Middle frontal gyrus (tissue), 1 donor: Measurements from ENCODE around the gene BCKDHB.

Experiments used
- DNase-seq: peaks from one replicate; pipeline ENCODE4 v3.0.0-alpha.2; 2015; ENCODE audit warnings: low spot score; ENCODE audit errors: extremely low spot score

Gene BCKDHB

DNA sequence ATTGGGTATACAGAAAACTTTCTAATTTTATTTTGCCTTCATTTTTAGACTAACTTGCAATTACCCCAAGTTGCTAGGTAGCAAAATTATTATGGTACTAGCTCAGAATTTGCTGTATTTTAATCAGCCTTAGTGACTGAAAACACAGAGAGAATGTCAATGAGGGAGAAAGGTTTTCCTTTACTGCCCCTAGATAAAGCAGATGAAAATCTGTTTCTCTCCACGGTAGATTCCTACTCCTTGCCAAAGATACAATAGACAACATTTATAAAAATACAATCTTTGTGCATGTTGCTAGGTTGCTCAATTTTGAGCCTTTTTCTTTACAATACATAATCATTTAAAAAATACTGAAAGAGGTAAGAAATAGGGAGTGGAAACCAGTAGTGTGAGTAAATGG, 222.2 kb downstream of the BCKDHB start:
- DNase-seq = no peak

DNA sequence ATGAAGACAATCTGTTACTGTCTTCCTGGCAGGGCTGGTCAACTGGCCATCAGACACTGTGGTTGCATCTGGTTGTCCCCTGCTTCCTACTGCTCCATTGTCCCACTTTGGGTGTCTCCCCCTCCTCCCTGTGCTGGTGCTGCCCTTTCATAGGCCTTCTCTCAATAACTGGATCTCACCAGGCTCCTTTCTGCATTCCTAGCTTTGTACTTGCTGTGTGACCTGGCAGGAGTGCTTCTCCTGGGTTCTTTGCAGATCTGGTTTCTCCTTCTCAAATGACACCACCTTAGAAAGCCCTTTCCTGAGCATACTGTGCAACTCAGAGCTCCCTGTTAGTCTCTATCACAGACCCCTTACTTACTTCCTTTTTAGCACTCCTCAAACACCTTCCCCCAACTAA, 223.0 kb downstream of the BCKDHB start:
- DNase-seq = no peak

DNA sequence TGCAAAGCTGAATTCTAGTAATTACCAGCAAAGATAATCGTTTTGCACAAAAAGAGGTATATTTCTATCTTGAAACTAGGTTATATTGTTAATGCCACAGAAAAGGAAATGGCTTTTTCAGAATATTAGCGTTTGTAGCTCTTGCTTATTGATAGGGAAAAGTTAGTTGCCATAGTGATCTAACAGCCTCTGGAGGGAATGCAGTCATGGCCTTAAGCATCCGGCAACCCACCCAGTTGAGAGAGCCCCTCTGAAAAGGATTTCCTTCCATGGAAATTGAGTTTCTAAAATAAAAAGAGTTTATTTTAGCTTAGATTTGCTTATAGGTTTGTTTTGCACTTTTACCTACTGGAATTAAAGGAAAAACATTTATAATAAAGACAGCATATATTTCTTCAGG, 224.5 kb downstream of the BCKDHB start:
- DNase-seq = no peak

DNA sequence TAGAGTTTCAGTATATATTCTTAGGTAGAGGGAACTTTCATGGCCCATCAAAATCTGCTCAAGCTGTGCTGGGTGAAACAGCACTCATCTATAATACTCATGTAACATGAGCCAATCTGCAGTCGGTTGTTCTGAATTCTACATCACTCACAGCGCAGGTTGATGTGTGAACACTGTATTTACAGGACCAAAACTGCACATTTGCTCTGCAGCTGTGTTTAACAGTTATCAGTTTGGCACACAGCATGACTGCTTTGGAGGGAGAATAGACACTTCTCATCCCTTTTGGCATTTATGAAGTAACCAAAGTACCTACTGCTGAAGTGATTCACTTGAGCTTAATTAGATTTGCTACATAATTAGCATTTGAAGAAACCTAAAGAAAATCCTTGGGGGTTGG, 225.1 kb downstream of the BCKDHB start:
- no peak for DNase-seq

DNA sequence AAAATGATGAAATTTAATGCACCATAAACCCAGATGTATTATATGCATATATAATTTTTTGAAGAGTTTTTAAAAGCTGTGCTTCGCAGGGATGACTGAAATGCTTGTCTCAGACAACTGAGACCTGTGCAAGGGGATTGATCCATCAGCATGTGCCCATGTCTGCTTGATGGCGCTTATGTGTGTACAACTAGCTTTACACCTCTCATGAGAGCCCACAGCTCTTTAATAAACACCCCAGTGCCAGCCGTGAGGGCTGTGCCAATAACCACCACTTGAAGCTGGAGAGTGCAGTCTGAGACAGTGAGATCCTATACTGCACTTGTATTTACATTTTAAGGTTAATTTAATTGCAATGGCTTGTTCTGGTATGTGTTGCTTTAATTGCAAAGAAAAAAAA, 225.5 kb downstream of the BCKDHB start:
- no peak for DNase-seq

DNA sequence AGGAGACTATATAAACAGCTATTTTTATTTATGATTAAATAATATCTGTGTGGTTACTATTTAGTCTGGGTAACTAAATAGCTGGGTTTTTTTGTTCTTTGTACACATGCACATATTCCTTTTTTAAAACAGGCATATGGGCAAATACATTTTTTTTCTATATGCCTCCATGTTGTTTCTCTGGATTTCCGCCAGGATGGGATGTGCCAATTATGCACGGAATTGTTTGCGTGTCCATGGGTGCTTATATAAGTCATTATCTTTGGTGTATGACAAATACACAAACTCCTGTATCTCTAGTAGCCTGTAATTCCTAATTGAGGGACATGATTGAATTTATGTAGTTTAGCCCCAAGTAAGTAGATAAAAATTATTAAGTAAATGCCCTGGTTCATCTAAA, 226.9 kb downstream of the BCKDHB start:
- DNase-seq = no peak

DNA sequence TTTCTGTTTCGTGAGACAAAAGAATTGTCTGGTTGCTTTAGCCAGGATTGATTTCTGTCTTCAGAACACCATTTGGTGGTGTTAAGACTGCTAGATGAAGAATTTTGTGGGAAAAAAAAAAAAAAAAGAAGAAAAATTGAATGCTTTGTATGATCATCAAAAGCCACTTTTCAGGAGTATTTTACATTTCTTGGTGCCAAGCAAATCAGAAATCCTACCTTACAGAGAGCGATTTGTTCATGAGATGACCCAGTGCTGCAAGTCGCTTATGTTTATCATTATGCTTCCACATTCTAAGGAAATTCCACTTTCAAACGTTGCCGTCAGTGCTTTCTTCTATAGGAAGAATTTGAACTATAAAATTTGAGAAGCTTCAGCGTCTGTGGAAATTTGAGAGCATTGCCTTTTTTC, 228.7 kb downstream of the BCKDHB start:
- DNase-seq = no peak

DNA sequence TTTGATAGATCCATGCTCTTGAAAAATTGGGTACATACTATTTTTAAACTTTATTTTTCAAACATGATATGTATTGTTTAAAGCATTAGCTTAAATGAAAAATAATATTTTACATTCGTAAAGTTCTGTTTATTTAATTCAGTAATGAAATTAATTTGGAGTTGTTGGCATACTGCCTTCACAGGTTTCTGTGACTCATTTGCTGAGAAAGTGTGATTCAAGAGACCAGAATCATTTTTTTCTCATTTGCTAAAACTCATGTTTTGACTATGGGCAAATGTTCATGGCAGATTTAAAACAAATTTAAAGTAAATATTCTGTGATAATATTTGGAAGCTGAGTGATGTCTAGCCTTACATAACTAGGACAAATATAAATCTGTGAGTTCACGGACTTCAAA, 230.4 kb downstream of the BCKDHB start:
- no peak for DNase-seq

DNA sequence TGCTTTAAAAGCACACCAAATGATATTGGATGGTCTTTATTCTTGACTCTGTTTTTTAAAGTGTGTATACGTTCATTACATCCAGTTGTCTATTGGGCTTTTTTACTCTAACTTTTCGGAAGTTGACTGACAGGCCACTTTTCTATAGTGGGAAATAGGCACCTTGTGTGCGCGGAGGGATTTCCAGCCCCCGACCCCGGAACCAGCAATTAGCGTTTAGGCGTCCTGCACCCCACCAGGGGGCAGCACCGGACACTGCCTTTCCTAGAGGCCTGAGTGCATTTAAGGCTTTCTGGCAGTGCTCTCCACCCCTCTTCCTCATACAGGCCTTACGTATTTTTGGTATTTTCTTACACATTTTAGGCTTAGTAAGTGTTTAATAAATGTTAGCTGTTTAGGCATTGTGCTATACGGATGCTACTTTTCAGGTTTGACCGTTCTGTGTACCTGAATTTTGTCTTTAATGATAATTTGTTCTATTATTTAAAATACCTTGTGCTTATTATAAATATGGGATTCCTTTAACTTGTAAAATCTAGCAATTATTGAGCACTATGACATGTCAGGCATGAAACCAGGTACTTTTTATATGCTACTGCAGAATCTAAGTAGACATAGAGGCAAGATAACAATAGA, 231.8 kb downstream of the BCKDHB start:
- no peak for DNase-seq

DNA sequence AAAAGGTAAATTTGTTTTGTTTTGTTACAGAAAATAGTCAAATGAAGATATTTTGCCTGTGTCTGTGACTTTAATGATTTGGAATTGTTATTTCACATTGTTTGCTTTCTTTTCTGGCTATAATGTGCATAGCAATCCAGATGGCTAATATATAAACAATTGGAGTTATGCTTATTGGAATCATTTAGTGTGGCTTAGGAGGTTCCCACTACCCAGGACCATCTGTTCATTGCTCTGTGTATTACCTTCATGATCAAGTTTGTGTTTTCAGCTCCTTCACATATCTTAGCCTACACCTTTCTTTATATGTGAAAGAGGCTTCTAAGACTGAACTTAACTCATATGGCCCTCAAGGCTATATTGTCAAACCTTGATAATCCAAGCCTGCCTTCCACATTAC, 232.9 kb downstream of the BCKDHB start:
- DNase-seq = no peak

DNA sequence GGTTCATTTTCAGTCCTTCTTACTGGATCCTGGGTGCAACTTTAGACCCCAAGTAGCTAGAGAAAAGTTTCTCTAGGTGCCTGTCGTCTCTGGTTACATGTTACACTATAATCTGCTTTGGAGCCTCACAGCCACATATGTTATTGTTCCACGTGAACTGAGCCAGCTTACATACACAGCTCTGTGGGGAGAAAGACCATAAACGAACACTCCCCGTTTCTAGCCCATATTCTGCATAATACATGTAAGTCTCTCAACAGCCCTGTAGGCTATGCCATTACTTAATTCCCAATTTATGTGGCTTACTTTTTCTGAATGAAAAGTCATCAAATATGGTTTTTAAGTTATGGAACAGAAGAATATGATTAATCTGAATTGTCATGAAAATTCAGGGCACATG, 233.8 kb downstream of the BCKDHB start:
- DNase-seq = no peak

DNA sequence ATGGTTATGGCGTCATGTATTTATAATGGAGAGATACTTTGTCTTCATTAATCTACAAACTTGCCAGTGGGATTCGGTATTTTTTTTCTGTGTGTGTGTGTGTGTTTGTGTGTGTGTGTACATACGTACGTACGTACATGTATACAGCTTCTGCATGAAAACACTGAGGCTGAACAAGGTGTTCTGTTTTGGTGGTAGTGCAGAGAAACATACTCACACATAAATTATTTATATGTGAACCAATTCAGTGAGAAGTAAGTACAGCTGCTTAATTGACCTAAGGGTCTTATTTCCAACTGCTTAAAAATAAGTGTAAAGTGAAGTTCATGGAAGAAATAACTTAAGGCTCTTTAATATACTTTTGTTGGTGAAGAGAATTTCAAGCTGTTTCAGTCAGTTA, 234.2 kb downstream of the BCKDHB start:
- no peak for DNase-seq

DNA sequence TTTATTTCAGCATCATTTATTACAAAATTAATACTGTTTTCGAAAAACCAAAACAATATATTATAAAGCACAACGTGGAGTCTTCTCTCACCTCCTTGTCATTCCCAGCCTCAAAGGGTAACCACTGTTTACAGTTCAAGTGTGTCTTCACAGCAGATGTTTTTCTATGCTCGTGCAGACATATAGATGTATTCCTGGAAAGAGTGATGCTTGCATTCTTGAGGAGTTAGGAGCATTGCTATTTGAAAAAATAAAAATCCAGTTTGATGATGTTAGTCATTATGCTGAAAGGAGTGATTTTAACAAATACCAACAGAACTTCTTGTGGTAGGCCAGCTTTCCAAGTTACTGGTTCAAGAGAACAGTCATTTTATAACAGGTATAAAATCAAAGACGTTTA, 234.9 kb downstream of the BCKDHB start:
- DNase-seq = no peak

DNA sequence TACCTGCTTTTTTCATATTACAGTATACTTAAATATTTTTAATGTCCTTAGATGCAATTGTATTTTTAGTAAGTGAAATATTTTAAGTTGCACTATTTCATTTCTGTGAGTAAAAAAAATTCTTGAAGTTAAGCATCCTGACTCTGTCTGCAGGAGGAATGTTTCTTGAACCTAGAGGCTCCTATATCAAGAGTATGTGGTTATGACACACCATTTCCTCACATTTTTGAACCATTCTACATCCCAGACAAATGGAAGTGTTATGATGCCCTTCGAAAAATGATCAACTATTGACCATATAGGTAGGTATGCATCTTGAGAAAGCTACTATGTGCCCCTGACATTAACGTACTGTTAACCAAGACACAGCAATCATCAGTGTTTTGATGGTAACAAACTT, 237.0 kb downstream of the BCKDHB start:
- no peak for DNase-seq

DNA sequence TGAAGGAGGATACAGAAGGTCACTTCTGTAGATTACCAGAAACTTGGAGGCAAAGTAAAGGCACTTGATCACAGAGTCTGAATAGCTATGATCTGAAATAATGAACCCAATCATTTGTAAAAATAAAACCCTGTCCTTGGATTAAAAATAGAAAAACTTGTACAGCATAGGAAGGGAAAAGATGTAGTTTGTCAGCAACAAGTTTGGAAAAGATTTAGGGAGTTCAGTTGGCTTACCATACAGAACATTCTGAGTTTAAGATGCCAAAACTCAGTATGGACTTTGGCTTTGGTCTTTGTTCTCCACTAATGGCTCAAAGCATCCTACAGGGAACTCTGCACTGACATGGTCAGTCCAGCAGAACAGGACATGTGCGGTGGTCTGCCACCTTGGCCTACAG, 240.6 kb downstream of the BCKDHB start:
- no peak for DNase-seq

DNA sequence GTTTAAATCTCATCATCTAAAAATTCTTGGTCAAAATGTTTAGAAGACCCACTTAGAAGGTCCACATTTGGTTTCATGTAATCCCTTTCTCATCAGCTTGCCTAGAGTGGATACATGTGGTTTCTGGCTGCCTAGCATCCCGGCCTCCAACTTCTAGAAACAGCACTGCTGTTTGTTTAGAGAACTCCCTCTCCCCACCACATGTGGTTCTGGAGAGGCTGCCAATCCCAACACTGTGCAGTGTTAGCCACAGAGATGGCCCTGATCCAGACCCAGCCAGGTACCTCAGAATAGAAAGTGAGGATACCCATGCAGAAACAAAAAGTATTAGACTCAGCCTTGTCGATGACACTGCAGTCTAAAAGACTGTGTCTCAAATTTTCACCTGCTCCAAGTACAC, 241.8 kb downstream of the BCKDHB start:
- DNase-seq = no peak

DNA sequence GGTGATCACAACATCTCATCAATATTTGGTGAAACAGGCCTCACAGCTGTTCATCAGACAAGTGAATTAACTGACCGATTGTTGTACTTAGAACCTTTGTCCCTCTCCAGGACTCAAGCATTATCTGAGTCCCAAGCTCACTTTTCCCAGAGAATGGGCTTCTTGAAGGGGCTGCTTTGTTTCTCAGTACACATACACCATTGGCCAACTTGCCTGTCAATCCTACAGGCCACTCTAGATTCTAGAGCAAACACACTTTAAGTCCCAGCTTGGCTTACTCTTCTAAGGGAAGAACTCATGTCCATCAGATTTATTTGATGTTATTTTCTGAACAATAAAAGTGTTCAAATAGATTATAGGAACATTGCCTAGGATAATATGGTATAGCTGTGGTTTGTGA, 249.5 kb downstream of the BCKDHB start:
- DNase-seq = no peak

DNA sequence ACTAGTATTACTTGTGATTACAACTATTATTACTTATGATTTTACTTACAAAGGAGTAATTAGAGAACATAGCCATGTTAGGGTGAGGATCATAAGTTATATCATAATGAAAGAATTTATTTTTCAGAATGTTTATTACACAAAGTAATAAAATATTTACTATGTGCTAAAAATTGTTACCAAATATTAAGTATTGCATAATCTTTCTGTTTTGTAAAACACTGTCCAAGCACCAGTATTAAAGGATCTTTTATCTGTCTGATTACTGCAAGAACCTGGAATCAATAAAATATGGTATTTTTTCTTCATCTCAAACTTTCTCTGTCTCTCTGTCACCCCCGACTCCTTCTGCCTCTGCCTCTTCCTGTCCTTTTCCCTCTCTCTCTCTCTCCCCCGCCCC, 250.1 kb downstream of the BCKDHB start:
- DNase-seq = no peak

DNA sequence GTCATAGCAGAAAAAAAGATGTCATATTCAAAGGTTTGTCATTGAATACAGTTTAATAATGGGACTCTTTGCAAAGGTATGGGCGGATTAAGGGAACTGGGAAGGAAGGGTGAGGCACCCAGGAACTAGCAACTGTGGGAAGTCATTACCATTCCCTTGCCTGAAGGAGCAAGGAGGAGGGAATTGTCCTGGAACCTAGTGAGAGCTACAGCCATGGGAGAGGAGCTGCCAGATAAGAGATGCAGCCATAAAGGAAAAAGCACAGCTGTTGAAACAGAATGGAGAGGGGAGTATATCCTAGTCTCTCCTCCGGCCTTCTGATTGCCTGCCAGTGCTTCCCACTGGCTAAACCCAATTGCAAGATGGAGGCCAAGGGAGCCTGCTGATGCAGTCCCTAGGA, 250.6 kb downstream of the BCKDHB start:
- no peak for DNase-seq

DNA sequence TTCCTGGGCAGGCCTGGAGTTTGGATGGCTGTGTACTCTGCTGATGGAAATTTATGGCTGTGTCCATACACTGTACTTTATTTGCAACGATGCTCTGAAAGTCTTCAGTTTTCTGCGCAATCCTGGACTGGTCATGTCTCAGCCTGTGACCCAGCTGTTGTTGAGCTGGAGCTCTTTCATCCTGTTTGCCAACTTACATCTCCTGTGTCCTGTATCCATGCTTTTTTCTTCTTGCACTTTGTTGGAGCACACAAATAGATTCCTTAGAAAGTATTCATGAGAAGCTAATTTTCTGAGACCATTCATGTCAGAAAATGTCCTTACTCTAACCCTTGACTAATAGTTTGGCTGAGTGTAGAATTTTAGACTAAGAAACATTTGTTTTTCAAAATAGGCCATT, 251.2 kb downstream of the BCKDHB start:
- DNase-seq = no peak

DNA sequence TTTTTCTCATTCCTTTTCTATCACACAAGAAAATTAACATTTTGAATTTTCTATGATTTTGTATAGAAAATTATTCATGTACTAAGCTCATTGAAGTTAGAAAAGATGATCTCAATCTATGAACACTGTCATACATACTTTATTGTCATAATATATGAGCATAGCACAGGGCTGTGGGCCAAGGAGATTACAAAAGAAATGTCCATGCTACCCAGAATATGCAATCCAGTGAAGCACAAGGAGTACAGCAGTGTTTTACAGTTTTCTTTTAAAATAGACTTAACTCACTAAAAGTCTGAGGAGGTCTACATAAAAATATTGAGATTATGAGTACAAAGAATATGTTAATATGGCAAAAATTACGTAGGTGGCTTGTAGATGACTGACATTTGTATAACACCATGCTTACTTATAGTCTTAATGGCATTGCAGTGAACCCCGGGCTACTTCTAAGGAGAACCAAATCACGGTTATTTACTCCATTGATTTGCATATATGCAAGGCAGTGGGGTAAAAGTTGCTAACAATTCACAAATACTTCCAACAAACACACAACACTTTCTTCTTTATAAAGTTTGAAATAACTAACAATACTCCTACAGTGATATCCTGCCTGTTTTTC, 257.1 kb downstream of the BCKDHB start:
- DNase-seq = no peak

DNA sequence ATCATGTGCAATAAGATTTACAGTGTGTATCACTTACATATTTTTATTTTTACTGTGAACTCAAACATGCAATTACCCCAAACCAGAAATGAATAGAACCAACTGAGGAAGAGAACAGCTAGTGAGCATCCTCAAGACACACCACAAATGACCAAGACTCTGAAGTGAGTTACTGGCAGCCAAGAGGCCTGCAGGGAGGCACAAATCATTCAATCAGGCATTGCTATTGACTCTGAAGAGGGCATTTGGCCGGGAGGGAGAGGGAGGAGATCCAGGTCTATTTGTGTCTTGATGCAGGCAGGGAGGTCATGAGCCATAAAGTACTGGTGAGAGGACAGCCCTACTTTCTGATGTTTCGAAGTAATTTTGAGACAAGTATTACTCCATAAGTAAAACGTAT, 257.7 kb downstream of the BCKDHB start:
- DNase-seq = no peak

DNA sequence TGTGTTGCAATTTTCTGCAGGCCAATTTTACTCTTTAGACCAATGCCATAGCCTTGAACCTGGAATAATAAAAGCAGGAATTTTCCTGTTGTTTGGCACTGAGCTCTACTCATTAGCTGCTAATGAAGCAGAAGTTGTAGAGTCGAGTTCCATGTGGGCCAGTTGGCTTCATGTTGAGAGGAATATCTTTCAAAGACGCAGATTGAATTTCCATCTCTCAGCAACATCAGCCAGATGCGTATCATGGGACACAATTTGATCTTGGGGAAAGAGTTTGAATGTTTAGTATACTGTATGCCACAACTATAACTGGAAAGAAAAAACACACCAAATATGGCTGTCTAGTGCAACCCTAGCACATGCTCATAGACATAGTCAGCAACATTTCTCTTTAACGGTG, 259.6 kb downstream of the BCKDHB start:
- DNase-seq = no peak

DNA sequence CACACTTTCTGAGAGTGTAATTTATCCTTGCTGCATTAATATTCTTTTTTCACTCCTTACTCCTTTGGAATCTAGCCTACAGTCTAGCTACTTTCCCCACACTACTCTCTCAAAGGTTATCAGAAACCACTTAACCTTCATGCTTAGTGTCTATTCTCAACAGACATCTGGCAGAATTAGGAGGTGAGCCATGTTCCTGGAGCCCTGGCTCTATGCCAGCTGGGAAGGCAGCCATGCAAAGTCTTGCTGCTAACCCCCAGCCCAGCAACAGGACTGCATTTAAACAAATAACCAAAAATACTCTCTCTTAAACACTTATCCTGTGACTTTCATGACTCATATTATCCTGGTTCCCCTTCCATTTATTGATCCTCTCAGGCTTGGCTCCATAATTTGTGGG, 260.2 kb downstream of the BCKDHB start:
- DNase-seq = no peak
